WTC11 (cell line): ENCODE measurements around the gene RAC3. TPM values are rescaled to one million over a fixed set of nuclear protein-coding genes. Genes with fewer than 3 reads are reported as not detected.

Source experiments
- ATAC-seq: fragments of 200-7000 bp; cut with Tn5 transposase; 2 replicates; pipeline ENCODE4 v1.10.0; 2021; ENCODE audit warnings: mild to moderate bottlenecking, moderate library complexity
- CTCF ChIA-PET: fragments of 300-600 bp; sonication (Branson Sonifier 250); formaldehyde crosslinking; loops from one replicate; lab custom pipeline; 2021; ENCODE audit warnings: antibody characterized with exemption; lab: Charles Lee
- POLR2A ChIA-PET: fragments of 350-600 bp; sonication (Branson Sonifier 250); formaldehyde crosslinking; loops from one replicate; lab custom pipeline; 2021; ENCODE audit warnings: antibody characterized with exemption; lab: Charles Lee
- DNase-seq: peaks from one replicate; pipeline ENCODE4 v3.0.0; 2021; ENCODE audit warnings: low spot score
- H3K27ac Mint-ChIP-seq: 2 replicates; pipeline ENCODE4 v1.8.0; 2021; ENCODE audit warnings: mixed read lengths
- H3K27me3 Mint-ChIP-seq: 2 replicates; pipeline ENCODE4 v1.8.0; 2021; ENCODE audit warnings: low read depth, mild to moderate bottlenecking, moderate library complexity, mixed read lengths
- H3K36me3 Mint-ChIP-seq: 2 replicates; pipeline ENCODE4 v1.8.0; 2021; ENCODE audit warnings: mixed read lengths
- H3K4me1 Mint-ChIP-seq: 2 replicates; pipeline ENCODE4 v1.8.0; 2022; ENCODE audit warnings: mixed read lengths
- H3K4me3 Mint-ChIP-seq: 2 replicates; pipeline ENCODE4 v1.8.0; 2021; ENCODE audit warnings: mild to moderate bottlenecking, moderate library complexity, mixed read lengths
- H3K9me3 Mint-ChIP-seq: 2 replicates; pipeline ENCODE4 v1.8.0; 2021; ENCODE audit warnings: mixed read lengths
- CBFB ChIP-seq: sonication (generic); formaldehyde crosslinking; IDR thresholded peaks from 2 replicates; pipeline ENCODE4 v1.8.1; 2022; ENCODE audit warnings: mild to moderate bottlenecking, low read depth, missing genetic modification reagents
- CREB1 ChIP-seq: sonication (generic); formaldehyde crosslinking; IDR thresholded peaks from 2 replicates; pipeline ENCODE4 v1.8.0; 2023; ENCODE audit warnings: mild to moderate bottlenecking, missing genetic modification reagents
- ELF4 ChIP-seq: sonication (generic); formaldehyde crosslinking; IDR thresholded peaks from 2 replicates; pipeline ENCODE4 v1.8.1; 2022; ENCODE audit warnings: low read depth, mild to moderate bottlenecking, moderate library complexity, missing genetic modification reagents
- FOXK1 ChIP-seq: sonication (generic); formaldehyde crosslinking; IDR thresholded peaks from 2 replicates; pipeline ENCODE4 v1.8.0; 2022; ENCODE audit warnings: mild to moderate bottlenecking, moderate library complexity, missing genetic modification reagents
- GABPB1 ChIP-seq: sonication (generic); formaldehyde crosslinking; IDR thresholded peaks from 2 replicates; pipeline ENCODE4 v1.8.1; 2023; ENCODE audit warnings: mild to moderate bottlenecking, missing genetic modification reagents
- OVOL2 ChIP-seq: fragments of 250-450 bp; sonication (Bioruptor Pico); IDR thresholded peaks from 2 replicates; pipeline ENCODE4 v1.9.0; 2021; ENCODE audit warnings: mild to moderate bottlenecking, borderline replicate concordance
- PRRX2 ChIP-seq: fragments of 250-450 bp; sonication (Bioruptor Pico); IDR thresholded peaks from 2 replicates; pipeline ENCODE4 v1.8.0; 2021; ENCODE audit warnings: mild to moderate bottlenecking
- TEAD1 ChIP-seq: sonication (generic); formaldehyde crosslinking; IDR thresholded peaks from 2 replicates; pipeline ENCODE4 v1.8.0; 2022; ENCODE audit warnings: mild to moderate bottlenecking, missing genetic modification reagents
- ZNF416 ChIP-seq: fragments of 250-450 bp; sonication (Bioruptor Pico); IDR thresholded peaks from 2 replicates; pipeline ENCODE4 v1.9.0; 2021; ENCODE audit warnings: mild to moderate bottlenecking, inconsistent platforms
- ZNF671 ChIP-seq: fragments of 250-450 bp; sonication (Bioruptor Pico); IDR thresholded peaks from 2 replicates; pipeline ENCODE4 v1.8.0; 2021; ENCODE audit warnings: mild to moderate bottlenecking
- total RNA-seq: library from RNA; stranded (reverse); gene quantifications from 3 replicates; pipeline ENCODE4 v1.2.3, GENCODE V29; 2021
- TF ChIP-seq, protein P1 (sequence below): sonication (generic); formaldehyde crosslinking; IDR thresholded peaks from 2 replicates; pipeline ENCODE4 v1.8.0; 2023; ENCODE audit warnings: missing genetic modification reagents, mild to moderate bottlenecking, borderline replicate concordance
- TF ChIP-seq, protein P2 (sequence below): sonication (generic); formaldehyde crosslinking; IDR thresholded peaks from 2 replicates; pipeline ENCODE4 v1.8.1; 2022; ENCODE audit warnings: low read depth, mild to moderate bottlenecking, moderate library complexity, missing genetic modification reagents, borderline replicate concordance
- TF ChIP-seq, protein P3 (sequence below): sonication (generic); formaldehyde crosslinking; IDR thresholded peaks from 2 replicates; pipeline ENCODE4 v1.8.1; 2022; ENCODE audit warnings: mild to moderate bottlenecking, missing genetic modification reagents, moderate library complexity, borderline replicate concordance
- TF ChIP-seq, protein P4 (sequence below): sonication (generic); formaldehyde crosslinking; IDR thresholded peaks from 2 replicates; pipeline ENCODE4 v1.8.1; 2022; ENCODE audit warnings: mild to moderate bottlenecking, moderate library complexity, missing genetic modification reagents
- TF ChIP-seq, protein P5 (sequence below): fragments of 250-450 bp; sonication (Bioruptor Pico); IDR thresholded peaks from 2 replicates; pipeline ENCODE4 v1.9.0; 2021; ENCODE audit warnings: mild to moderate bottlenecking
- TF ChIP-seq, protein P6 (sequence below): fragments of 200-600 bp; IDR thresholded peaks from 2 replicates; pipeline ENCODE4 v1.8.0; 2022; ENCODE audit warnings: antibody characterized with exemption
- TF ChIP-seq, protein P7 (sequence below): sonication (generic); formaldehyde crosslinking; IDR thresholded peaks from 2 replicates; pipeline ENCODE4 v1.8.1; 2022; ENCODE audit warnings: low read depth, missing genetic modification reagents, borderline replicate concordance

RAC3 gene
- total RNA-seq, 1 experiment from 2014 or later = 163 TPM

DNA sequence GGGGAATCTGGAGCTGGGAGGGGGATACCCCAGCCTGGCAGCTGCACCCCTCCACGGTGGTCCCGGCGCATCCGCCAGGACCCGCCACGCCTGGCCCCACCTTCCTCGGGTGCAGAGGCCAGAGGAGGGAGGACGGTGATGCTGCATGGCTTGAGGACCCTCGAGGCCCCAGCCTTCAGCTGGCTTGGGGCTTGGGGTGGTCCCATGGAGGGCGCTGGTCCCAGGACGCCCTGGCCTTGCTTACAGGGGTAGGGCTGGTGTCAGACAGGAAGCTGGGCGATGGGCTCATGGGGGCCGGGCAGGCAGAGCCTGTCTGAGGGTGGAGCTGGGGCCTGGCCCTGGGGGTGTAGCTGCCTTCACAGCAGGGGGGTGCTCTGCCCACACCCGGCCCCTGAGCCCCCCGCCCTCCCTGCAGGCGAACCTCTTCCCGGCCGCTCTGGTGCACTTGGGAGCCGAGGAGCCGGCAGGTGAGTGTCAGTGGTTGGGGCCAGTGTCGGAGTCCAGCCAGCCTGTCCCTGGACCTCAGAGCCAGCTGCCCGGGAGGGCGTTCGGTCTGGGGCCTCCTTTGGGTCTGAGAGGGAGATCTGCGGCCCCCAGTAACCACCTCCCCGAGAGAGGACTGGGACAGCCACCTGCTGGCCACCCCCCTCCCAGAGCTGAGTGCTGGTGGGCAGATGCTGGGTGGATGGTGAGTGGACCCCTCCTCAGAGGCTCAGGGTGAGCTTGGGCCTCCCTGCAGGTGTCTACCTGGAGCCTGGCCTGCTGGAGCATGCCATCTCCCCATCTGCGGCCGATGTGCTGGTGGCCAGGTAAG is 15.2 kb upstream of the RAC3 start (continued):
- TF ChIP-seq, protein P1, sequence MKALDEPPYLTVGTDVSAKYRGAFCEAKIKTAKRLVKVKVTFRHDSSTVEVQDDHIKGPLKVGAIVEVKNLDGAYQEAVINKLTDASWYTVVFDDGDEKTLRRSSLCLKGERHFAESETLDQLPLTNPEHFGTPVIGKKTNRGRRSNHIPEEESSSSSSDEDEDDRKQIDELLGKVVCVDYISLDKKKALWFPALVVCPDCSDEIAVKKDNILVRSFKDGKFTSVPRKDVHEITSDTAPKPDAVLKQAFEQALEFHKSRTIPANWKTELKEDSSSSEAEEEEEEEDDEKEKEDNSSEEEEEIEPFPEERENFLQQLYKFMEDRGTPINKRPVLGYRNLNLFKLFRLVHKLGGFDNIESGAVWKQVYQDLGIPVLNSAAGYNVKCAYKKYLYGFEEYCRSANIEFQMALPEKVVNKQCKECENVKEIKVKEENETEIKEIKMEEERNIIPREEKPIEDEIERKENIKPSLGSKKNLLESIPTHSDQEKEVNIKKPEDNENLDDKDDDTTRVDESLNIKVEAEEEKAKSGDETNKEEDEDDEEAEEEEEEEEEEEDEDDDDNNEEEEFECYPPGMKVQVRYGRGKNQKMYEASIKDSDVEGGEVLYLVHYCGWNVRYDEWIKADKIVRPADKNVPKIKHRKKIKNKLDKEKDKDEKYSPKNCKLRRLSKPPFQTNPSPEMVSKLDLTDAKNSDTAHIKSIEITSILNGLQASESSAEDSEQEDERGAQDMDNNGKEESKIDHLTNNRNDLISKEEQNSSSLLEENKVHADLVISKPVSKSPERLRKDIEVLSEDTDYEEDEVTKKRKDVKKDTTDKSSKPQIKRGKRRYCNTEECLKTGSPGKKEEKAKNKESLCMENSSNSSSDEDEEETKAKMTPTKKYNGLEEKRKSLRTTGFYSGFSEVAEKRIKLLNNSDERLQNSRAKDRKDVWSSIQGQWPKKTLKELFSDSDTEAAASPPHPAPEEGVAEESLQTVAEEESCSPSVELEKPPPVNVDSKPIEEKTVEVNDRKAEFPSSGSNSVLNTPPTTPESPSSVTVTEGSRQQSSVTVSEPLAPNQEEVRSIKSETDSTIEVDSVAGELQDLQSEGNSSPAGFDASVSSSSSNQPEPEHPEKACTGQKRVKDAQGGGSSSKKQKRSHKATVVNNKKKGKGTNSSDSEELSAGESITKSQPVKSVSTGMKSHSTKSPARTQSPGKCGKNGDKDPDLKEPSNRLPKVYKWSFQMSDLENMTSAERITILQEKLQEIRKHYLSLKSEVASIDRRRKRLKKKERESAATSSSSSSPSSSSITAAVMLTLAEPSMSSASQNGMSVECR (CRISPR knock-in tag) = no peak

DNA sequence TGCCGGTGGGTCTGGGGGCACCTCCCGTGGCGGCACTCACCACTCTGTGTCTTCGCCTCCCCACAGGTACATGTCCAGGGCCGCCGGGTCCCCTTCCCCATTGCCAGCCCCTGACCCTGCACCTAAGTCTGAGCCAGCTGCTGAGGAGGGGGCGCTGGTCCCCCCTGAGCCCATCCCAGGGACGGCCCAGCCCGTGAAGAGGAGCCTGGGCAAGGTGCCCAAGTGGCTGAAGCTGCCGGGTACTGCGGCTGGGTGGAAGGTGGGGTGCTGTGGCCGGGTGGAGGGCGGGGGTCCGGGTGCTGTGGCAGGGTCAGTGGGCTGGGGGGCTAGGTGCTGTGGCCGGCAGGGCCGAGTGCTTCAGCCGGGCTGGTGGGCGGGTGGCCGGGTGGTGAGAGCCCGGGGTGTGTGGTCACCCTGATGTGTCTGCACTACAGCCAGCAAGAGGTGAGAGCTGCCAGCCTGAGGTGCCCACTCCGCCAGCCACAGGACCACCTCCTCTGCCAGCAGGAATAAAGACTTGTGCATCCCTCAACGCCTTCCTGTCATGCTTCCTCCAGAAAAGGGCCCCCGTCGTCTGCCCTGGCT is 14.5 kb upstream of the RAC3 start:
- peaks cover 5% of the 10 kb centered on the region for H3K4me1 Mint-ChIP-seq
- no peaks in the 10 kb centered on the region for H3K27me3 Mint-ChIP-seq
- CTCF ChIA-PET = interaction anchor here (1.0 to 8.8 kb wide), 5 partner anchors 14 to 57 kb away, joined by 3 to 119 read pairs (median 6); partner anchors contain the start of genes DCXR and RAC3
- POLR2A ChIA-PET = no interaction called here
- ATAC-seq = no peak
- DNase-seq = no peak
- H3K27ac Mint-ChIP-seq = no peak overlapping the region
- H3K9me3 Mint-ChIP-seq = no peaks in the 10 kb centered on the region
- H3K4me3 Mint-ChIP-seq = no peak overlapping the region
- H3K36me3 Mint-ChIP-seq = no peaks in the 10 kb centered on the region; the same call in 1 of the 2 replicates
- TF ChIP-seq, protein P2, sequence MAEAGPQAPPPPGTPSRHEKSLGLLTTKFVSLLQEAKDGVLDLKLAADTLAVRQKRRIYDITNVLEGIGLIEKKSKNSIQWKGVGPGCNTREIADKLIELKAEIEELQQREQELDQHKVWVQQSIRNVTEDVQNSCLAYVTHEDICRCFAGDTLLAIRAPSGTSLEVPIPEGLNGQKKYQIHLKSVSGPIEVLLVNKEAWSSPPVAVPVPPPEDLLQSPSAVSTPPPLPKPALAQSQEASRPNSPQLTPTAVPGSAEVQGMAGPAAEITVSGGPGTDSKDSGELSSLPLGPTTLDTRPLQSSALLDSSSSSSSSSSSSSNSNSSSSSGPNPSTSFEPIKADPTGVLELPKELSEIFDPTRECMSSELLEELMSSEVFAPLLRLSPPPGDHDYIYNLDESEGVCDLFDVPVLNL = no peak
- TF ChIP-seq GABPB1 (CRISPR knock-in tag) (no peak), CBFB (CRISPR knock-in tag) (no peak), TEAD1 (CRISPR knock-in tag) (no peak), FOXK1 (CRISPR knock-in tag) (no peak), ZNF416 (no peak), CREB1 (CRISPR knock-in tag) (no peak), ELF4 (CRISPR knock-in tag) (no peak), OVOL2 (CRISPR knock-in tag) (no peak), PRRX2 (CRISPR knock-in tag) (no peak), ZNF671 (no peak)
- TF ChIP-seq, protein P3, sequence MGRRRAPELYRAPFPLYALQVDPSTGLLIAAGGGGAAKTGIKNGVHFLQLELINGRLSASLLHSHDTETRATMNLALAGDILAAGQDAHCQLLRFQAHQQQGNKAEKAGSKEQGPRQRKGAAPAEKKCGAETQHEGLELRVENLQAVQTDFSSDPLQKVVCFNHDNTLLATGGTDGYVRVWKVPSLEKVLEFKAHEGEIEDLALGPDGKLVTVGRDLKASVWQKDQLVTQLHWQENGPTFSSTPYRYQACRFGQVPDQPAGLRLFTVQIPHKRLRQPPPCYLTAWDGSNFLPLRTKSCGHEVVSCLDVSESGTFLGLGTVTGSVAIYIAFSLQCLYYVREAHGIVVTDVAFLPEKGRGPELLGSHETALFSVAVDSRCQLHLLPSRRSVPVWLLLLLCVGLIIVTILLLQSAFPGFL (CRISPR knock-in tag) = no peak
- TF ChIP-seq, protein P1 (CRISPR knock-in tag) = no peak
- TF ChIP-seq, protein P4, sequence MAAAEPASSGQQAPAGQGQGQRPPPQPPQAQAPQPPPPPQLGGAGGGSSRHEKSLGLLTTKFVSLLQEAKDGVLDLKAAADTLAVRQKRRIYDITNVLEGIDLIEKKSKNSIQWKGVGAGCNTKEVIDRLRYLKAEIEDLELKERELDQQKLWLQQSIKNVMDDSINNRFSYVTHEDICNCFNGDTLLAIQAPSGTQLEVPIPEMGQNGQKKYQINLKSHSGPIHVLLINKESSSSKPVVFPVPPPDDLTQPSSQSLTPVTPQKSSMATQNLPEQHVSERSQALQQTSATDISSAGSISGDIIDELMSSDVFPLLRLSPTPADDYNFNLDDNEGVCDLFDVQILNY (CRISPR knock-in tag) = no peak
- TF ChIP-seq, protein P5, sequence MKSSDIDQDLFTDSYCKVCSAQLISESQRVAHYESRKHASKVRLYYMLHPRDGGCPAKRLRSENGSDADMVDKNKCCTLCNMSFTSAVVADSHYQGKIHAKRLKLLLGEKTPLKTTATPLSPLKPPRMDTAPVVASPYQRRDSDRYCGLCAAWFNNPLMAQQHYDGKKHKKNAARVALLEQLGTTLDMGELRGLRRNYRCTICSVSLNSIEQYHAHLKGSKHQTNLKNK (CRISPR knock-in tag) = no peak
- TF ChIP-seq, protein P6, sequence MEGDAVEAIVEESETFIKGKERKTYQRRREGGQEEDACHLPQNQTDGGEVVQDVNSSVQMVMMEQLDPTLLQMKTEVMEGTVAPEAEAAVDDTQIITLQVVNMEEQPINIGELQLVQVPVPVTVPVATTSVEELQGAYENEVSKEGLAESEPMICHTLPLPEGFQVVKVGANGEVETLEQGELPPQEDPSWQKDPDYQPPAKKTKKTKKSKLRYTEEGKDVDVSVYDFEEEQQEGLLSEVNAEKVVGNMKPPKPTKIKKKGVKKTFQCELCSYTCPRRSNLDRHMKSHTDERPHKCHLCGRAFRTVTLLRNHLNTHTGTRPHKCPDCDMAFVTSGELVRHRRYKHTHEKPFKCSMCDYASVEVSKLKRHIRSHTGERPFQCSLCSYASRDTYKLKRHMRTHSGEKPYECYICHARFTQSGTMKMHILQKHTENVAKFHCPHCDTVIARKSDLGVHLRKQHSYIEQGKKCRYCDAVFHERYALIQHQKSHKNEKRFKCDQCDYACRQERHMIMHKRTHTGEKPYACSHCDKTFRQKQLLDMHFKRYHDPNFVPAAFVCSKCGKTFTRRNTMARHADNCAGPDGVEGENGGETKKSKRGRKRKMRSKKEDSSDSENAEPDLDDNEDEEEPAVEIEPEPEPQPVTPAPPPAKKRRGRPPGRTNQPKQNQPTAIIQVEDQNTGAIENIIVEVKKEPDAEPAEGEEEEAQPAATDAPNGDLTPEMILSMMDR = no peak
- TF ChIP-seq, protein P7, sequence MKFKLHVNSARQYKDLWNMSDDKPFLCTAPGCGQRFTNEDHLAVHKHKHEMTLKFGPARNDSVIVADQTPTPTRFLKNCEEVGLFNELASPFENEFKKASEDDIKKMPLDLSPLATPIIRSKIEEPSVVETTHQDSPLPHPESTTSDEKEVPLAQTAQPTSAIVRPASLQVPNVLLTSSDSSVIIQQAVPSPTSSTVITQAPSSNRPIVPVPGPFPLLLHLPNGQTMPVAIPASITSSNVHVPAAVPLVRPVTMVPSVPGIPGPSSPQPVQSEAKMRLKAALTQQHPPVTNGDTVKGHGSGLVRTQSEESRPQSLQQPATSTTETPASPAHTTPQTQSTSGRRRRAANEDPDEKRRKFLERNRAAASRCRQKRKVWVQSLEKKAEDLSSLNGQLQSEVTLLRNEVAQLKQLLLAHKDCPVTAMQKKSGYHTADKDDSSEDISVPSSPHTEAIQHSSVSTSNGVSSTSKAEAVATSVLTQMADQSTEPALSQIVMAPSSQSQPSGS (CRISPR knock-in tag) = no peak
